Stimulated activated CD4-positive, alpha-beta T cell treated with anti-CD3 and anti-CD28 coated beads, Interleukin-12 subunit alpha, Interleukin-12 subunit beta, amount 100 ng/mL, for 48 hours (primary cell): Measurements from ENCODE around the gene ROBO3.

Source experiments
- DNase-seq, 3 donors: peaks; one replicate each; pipeline ENCODE4 v3.0.0-alpha.2; 2020; ENCODE audit warnings: low read depth in 2 of 3, low spot score in 1 of 3

ROBO3 gene

DNA sequence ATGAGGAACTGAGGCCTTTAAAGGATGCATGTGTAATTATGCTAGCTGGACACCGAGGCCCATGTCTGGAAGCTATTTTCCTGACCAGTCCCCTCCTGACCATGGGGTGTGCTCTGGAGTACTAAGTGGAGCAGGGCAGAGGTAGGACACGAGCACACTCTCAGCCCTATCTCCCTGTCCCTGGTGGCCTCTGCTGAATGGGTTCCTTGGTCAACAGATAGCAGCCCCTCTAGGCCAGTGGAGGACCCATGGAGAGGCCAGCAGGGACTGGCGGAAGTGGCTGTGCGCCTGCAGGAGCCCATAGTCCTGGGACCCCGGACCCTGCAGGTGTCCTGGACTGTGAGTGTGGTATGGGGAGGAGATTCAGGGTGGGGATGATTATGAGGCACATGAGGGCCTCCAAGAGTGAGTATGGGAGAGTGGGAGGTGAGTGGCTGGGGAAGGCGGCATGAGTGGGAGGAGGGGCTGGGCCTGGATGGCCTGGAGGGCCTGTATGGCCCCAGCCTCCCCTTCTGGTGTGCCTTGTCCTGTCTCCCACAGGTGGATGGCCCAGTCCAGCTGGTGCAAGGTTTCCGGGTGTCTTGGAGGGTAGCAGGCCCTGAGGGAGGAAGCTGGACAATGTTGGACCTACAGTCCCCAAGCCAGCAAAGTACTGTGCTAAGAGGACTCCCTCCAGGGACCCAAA, 9.5 kb downstream of the ROBO3 start:
- no peak for DNase-seq

DNA sequence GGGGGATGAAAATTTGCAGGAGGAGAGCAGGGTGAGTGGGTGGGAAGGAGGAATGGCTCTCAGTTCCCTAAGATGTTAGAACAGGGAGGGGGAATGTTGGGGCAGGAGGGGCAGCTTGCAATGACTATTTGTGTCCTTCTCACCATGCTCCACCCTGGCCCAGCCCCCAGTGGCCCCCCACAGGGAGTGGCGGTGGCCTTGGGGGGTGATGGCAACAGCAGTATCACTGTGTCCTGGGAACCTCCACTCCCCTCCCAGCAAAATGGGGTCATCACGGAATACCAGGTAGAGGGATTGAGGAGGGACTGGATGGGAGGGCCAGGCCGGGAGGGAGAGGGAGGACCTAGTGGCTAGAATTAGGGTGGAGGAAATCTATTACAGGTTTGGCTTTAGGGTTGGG, 10.2 kb downstream of the ROBO3 start:
- DNase-seq, result no peak

DNA sequence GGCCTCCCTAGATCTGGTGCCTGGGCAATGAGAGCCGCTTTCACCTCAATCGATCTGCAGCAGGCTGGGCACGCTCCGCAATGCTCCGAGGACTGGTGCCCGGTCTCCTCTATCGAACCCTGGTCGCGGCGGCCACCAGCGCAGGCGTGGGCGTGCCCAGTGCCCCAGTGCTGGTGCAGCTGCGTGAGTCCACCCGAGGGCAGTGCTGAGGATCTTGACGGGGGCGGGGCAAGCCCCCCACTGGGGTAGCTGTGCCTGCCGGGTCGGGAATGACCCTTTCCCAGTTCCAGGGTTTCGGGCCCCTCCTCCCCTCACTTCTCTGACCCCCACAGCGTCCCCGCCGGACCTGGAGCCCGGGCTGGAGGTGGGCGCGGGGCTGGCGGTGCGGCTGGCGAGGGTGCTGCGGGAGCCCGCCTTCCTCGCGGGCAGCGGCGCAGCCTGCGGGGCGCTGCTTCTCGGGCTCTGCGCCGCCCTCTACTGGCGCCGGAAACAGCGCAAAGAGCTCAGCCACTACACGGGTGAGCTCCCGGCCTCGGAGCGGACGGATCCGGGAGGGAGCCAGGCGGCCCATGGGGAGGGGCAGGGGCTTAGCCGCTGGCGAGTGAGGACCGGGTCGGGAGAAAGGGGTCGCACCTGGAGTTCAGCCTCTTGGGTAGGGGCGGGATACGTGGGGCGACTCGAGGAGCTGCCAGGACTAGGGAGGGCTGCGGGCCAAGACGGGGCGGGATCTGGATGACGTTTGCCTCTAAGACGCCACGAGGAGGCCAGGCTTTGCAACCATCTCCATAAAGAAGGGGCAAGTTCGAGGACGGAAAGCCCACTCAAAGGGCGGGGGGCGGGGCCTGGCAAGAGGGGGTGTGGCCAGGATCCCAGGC, 10.9 kb downstream of the ROBO3 start:
- DNase-seq, result peak; percentile 53 to 75 (median 57)

DNA sequence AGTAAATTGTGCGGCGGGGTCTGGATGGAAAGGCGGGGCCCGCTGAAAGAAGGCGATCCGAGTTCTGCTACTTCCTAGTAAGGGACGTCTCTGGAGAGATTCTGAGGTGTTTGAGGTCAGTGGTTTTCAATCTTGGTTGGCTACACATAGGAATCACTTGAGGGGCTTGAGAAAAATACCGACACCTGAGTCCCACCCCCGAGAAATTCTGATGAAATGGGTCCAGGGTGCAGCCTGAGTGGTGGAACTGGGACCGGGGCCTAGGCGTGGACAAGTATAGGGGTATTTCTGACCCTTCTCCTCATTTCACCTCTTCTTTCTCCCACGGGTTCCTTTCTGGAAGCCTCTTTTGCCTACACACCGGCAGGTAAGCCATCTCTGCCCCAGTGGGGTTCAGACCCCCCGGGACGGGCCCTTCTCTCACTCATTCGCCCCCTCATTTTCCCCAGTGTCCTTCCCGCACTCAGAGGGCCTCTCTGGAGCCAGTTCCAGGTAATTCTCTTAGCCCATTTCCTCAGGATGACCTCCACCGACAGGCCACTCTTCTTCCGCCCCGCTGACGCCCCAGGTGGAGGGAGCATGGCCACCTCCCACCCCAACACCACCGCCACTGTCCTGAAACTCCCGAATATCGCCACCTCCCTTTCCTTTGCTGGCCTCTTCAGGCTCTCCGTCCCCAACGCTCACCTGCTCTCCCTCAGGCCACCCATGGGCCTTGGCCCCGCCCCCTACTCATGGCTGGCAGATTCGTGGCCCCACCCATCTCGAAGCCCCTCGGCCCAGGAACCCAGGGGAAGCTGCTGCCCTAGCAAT, 11.8 kb downstream of the ROBO3 start:
- DNase-seq, result no peak

DNA sequence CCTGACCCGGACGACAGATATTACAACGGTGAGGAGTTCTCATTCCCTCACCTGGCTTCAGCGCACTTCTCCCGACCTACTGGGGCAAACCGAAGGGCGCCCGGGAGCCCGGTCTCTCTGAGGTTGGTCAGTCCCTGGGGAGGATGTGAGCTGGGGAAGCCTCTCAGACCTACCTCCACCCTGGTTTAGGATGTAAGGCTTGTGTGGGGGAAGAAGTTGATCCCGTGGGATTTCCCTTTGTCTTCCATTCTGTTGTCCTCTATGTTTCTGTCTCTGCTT, 12.3 kb downstream of the ROBO3 start:
- no peak for DNase-seq

DNA sequence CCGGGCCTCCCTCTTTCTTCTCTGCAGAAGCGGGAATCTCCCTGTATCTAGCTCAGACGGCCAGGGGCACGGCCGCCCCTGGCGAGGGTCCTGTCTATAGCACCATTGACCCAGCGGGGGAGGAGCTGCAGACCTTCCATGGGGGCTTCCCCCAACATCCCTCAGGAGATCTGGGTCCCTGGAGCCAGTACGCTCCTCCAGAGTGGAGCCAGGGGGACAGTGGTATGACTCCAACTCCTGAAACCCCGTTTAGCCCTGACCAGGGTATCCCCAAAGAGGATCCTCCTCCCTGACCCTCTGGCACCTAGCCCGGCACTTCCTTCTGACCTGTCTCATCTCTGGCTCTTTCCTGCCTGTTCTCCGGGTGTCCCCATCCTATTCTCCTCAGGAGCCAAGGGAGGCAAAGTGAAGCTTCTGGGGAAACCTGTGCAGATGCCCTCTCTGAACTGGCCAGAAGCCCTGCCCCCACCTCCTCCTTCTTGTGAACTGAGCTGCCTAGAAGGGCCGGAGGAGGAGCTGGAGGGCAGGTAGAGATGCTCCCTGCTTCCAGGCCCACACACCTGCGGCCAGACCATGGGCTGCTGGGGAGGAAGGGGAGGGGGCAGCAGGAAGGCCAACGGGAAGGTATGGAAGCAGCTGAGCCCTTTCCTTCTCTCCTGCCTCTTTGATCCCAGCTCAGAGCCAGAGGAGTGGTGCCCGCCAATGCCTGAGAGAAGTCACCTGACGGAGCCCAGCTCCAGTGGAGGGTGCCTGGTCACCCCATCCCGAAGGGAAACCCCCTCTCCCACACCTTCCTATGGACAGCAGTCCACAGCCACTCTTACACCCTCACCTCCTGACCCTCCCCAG, 12.9 kb downstream of the ROBO3 start:
- DNase-seq, result no peak

DNA sequence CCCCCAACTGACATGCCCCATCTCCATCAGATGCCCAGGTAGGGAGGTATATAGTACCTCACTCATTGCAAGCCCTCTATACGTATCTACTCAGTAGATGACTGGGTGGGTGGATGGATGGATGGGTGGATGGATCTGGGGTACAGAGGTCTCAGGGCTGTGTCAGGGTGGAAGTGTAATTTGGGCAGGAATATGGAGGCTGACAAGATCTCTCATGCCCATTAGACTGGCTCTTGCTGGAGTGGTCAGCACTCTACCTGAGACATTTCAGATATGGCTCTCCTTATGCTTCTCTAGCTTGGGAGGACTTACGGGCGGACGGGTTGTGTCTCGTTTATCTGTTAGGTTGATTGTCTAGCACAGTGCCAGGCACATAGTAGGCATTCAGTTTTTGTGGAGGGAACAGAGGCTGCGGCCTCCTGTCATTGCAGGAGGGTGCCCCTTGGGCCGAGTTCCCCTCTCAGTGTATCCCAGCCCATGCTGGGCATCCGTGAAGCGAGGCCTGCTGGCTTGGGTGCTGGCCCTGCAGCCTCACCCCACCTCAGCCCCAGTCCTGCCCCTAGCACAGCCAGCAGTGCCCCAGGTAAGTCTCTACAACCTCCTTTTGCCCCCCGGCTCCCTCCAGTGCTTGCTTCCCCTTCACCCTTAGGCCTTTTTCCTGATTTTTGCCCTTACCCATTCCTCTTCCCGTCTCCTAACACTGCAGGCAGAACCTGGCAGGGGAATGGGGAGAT, 13.7 kb downstream of the ROBO3 start:
- no peak for DNase-seq

DNA sequence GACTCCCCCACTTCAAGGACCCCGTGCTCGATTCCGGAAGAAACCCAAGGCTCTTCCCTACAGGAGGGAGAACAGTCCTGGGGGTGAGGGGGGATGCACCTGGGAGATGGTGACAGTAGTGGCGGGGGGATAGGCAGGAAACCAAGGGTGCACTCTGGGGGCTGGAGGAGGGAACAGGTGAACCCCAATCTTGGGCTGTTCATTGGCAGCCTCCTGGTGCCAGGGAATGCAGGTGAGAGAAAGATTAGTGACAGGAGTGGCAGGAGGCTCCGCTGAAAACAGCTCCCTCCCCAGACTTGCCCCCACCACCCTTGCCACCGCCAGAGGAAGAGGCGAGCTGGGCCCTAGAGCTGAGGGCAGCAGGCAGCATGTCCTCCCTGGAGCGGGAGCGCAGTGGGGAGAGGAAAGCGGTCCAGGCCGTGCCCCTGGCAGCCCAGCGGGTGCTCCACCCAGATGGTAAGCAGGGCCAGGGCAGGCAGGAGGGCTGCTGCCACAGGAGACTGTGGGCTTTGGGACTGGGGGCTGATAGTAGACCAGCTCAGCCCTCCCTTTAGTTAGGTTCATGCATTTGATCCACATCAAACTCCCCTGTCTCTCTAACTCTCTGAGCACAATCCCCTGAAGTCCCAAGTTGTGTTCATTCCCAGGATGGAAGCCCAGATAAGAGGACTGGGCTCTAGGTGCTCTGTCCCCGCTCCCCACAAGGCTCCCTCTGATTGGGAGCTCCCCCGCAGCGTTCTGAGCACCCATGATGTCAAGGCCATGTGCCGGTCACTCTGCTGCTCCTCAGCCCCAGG, 14.5 kb downstream of the ROBO3 start:
- no peak for DNase-seq

DNA sequence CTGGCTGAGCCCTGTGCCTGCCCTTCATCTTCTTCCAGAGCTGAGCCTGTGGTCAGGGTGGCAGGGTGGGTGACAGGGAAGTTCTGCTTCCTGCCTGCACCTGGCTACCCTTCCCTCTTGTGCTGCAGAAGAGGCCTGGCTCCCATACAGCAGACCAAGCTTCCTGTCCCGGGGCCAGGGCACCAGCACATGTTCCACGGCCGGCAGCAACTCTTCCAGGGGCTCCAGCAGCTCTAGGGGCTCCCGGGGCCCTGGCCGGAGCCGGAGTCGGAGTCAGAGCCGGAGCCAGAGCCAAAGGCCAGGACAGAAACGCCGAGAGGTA, 15.0 kb downstream of the ROBO3 start:
- DNase-seq, result no peak

DNA sequence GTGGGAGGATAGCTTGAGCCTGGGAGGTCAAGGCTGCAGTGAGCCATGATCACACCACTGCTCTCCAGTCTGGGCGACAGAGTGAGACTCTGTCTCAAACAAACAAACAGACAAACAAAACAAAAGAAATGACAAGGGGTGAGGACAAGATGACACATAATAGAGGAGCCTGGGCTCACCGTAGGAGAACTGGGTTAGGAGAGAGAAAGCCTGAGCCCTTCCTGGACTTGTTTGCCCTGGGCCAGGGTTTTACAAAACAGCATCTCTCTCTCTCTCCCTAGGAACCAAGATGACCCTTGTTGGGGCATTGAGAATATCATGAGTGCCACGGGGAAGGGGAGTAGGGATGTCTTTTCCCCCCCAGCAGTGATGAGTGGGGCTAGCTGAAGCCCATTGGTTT, 15.7 kb downstream of the ROBO3 start:
- DNase-seq, result no peak

DNA sequence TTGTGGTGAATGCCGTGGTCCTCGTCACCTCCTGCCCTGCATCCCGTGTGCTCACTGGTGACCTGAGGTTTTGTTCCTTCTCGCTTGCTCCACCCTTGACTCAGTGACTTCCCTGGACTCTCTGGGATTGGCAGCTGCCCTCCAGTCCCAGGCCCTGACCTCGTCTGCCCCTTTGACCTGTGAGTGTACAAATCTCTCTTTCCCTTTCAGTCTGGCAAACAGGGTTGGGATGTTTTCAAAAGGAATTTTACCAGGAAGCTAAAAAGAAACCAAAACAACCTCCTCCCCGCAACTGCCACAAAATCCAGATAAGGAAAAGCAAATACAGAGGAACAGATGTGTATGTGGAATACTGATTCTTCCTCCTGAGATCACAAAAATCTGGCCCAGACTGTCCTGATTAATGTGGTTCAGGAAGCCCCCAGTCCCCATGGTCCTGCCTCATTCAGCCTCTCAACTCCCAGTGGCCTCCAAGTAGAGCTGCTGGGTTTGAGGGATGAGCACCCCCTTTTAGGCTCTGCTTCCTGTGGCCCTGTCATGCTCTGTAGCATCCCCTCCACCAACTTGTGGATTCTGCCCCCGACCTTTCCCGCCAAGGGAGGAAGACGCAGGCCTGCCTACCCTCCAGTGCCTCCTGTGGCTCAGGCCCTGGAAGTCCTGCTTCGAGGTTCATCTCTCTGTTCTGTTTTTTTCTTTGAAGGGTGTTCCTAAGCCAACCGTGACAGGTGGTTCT, 17.3 kb downstream of the ROBO3 start:
- DNase-seq, result no peak

DNA sequence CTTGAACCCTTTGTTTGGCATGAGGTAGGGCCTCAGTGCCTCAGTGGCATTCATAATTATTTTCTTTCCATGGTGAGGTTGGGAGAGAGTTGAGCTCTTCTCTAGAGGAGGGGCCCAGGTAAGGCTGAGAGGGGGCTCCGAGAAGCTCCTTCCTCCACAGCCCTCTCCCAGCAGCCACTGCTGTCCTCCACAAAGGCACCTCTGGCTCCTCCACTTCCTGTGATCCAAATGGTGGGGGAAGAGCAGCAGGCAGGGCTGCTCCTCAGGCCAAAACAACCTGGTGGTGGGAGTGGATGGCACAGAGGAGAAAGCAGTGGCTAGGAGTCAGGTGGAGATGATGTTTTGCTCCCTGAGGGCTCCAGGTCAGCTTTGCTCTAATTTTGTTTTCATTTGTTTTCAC, 19.1 kb downstream of the ROBO3 start:
- no peak for DNase-seq

DNA sequence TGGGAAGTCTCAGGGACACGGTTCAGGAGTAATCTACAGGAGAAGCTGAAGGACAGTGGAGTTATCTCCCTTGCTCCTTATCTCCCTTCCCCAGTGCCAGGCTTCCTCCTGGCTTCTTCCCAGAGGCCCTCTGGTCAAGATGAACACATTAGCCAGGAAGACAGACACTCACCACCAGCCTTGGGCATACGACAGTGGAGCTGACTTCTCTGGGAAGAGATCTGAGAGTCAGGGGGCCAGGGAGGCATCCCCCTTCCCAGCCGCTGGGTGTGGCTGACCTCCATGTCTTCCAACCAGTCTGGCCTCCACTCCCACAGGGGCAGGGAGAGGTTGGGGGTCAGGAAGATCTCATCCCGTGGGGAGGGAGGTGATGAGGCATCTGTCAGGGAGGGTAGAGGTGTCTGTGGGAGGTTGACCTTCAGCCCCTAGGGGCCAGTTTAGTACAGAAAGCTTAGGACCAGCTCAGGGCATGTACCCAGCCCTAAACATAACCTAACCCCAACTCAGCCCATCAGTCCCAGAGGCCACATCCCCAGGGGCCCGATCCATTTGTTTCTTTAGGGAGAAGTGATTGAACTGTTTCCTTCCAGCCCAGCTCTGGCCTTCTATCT, 19.7 kb downstream of the ROBO3 start:
- DNase-seq, result no peak

DNA sequence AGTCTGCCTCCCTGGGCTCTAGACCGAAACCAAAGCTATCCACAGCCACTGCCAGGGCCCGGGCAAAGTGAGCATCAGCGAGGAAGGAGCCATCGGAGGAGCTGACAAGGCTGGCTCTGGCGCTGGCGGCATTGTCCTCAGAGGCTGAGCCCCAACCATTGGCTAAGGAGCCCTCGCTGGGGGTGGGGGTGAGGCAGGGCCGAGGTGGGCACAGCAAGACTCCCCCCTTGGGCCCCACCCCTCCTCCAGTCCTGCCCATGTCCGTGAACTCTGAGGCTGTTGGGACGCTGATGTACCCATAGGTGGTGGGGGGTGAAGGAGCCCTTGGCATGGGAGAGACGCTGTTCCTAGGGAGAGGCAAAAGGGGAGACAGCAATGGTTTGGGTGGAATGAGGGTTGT, 21.2 kb downstream of the ROBO3 start:
- DNase-seq, result no peak

DNA sequence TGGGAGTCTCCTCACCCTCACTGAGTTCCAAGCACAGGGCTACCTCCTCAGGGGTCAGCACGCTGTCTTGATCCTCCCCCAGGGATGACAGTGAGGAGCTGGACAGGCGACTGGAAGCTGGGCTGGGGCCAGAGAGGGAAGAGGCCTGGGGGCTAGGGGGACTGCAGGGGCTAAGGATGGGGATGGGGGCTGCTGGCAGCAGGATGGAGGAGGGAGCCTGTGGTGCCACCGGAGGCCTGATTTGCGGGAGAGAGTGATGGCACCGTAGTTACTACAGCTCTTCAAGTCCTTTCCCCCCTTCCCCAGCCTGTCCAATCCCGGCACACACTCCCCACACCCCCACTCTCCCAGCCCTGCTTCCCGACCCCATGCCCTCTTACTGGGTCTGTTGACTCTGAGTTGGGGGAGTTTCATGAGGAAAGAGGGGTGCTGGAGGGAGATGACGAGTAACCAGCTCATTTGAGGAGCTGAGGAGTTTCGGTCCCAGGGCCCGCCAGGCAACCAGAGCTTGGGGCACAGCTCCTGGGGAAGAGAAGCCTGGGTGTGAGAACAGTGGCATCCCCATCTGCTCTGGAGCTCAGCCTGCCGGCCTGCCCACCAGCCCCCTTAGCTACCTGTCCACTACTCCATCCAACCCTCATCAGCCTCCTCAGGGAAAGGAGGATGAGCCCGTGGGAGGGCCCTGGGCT, 21.9 kb downstream of the ROBO3 start:
- no peak for DNase-seq

DNA sequence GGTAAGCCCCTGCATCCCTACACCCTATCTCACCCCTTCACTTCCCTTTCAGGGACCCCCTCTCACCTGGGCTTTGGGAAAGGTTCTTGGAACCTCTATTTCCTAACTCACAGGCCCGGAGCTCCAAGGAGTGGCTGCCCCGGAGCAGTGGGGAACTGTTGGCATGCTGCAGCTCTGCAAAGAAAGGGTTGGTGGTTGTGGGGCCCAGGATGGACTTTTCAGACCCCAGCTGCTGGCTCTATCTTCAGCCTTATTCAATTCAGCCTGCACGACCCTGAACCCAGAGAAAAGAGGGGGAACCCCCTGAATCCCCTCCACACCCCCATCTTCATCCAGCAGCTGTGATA, 22.4 kb downstream of the ROBO3 start:
- no peak for DNase-seq

DNA sequence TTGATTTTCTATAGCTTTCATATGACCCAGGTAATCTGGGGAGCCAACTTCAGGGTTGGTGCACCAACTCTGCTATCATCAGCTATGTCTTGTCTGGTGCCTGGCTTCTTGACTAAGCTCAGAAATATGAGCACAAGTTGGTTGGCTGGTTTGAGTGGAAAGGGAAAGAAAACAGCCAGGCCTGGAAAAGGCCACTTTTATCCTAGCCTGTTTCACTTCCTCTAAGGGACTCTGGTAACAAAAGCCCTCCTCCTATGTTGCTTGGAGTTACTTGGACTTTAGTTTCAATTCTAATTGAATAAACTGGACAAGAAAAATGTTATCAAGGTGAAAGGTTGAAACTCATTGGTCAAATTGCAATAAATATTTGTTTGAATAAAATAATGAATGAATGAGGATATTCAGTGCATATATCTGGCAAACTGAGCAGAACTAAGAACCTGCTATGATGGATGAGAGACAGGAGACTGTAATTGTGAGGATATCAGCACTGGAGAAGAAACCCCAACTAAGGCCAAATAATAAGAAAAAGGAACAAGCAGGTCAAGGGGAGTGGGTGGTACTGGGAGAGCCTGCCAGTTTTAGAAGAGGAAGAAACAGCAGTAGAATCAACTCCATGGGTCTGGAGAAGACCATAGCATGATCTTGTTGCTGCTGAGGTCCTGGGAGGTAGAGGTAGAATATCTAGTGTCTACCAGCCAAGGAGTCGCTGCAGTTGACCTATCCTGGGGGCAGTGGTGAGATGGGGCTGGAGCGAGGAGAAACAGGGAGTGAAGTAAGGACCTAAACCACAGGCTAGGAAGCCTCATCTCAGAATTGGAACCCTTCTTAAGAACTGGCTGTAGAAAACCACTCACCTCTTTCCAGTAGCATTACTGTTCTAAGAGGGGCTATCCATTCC, 24.2 kb downstream of the ROBO3 start:
- no peak for DNase-seq
